Embryonic facial prominence (tissue), 1 donor: Measurements from ENCODE around the gene CMTM3.
A peak's percentile ranks its signal among the peaks of the same experiment; 100 is the strongest.
"Not testable (repeated sequence)": the region's sequence is repeated elsewhere in the genome, so short reads cannot be mapped to it uniquely, and the experiment has no call there.

Experiments
- DNase-seq: peaks from one replicate; pipeline ENCODE4 v3.0.0-alpha.2; 2016; ENCODE audit errors: extremely low spot score

The CMTM3 gene

GRCh38 chr16:66604376-66605176 is at the start of gene CMTM3:
TSS of gene CMTM3 (plus strand) at chr16:66604704. CDS start at chr16:66604806, 102 bp downstream.
- peak; percentile 65 for DNase-seq

GRCh38 chr16:66560107-66560506 is 44.4 kb upstream of the CMTM3 start:
- no peak for DNase-seq

GRCh38 chr16:66561381-66562080 is 43.0 kb upstream of the CMTM3 start:
- DNase-seq = no peak

GRCh38 chr16:66562409-66562808 is 42.1 kb upstream of the CMTM3 start:
- DNase-seq = no peak

GRCh38 chr16:66562986-66563385 is 41.5 kb upstream of the CMTM3 start:
- no peak for DNase-seq

GRCh38 chr16:66563574-66564334 is 40.8 kb upstream of the CMTM3 start:
- DNase-seq = no peak

- no peak for DNase-seq
These were observed 38.2 kb upstream of the CMTM3 start, which contains the start of gene CMTM1 for GRCh38 chr16:66566051-66566901. TSS of gene CMTM1 (plus strand) at chr16:66566439. CDS start at chr16:66566514, 75 bp downstream.

GRCh38 chr16:66567270-66567669 is 37.2 kb upstream of the CMTM3 start:
- DNase-seq = not testable (repeated sequence)

- DNase-seq = no peak
These were observed 36.1 kb upstream of the CMTM3 start for GRCh38 chr16:66568355-66568754.

GRCh38 chr16:66569131-66569530 is 35.4 kb upstream of the CMTM3 start:
- DNase-seq = no peak

- DNase-seq = no peak
These were observed 34.6 kb upstream of the CMTM3 start for GRCh38 chr16:66569827-66570405.

GRCh38 chr16:66572356-66572755 is 32.1 kb upstream of the CMTM3 start:
- DNase-seq = no peak

- DNase-seq = no peak
These were observed 30.4 kb upstream of the CMTM3 start for GRCh38 chr16:66574081-66574480.

- DNase-seq = no peak
These were observed 30.0 kb upstream of the CMTM3 start for GRCh38 chr16:66574531-66574930.

- DNase-seq = no peak
These were observed 29.4 kb upstream of the CMTM3 start for GRCh38 chr16:66575060-66575459.

GRCh38 chr16:66576296-66576695 is 28.2 kb upstream of the CMTM3 start:
- no peak for DNase-seq

GRCh38 chr16:66578651-66579531 is 25.6 kb upstream of the CMTM3 start, which contains the start of gene CMTM2:
TSS of gene CMTM2 (plus strand) at chr16:66579463. CDS start at chr16:66579608, 145 bp downstream.
- no peak for DNase-seq

- no peak for DNase-seq
These were observed 23.8 kb upstream of the CMTM3 start for GRCh38 chr16:66580605-66581209.

- DNase-seq = no peak
These were observed 23.1 kb upstream of the CMTM3 start for GRCh38 chr16:66581246-66581952.
